Activated CD4-positive, alpha-beta T cell treated with anti-CD3 and anti-CD28 coated beads, Interleukin-10, Interleukin-2, amounts not matched to agents 100 ng/mL and 50 ng/mL, durations not matched to agents 16 hours and 8 hours (primary cell): ENCODE data around the gene MRPL42.
"Not testable (repeated sequence)": the region's sequence is repeated elsewhere in the genome, so short reads cannot be mapped to it uniquely, and the experiment has no call there.

Source experiments
- DNase-seq: peaks from one replicate; pipeline ENCODE4 v3.0.0-alpha.2; 2020

Gene MRPL42

GRCh38 chr12:93467351-93468007 lies at the start of gene MRPL42:
Gene MRPL42 (plus strand): TSS chr12:93467514. CDS start chr12:93469286, 1,772 bp downstream.
- peak; percentile 94 for DNase-seq

- DNase-seq: no peak
These were observed 49.3 kb upstream of the MRPL42 start for GRCh38 chr12:93417967-93418480.

- DNase-seq: peak; percentile 54
These were observed 47.8 kb upstream of the MRPL42 start for GRCh38 chr12:93419388-93420034.

GRCh38 chr12:93422050-93422449 lies 45.3 kb upstream of the MRPL42 start:
- no peak for DNase-seq

- DNase-seq: no peak
These were observed 41.4 kb upstream of the MRPL42 start for GRCh38 chr12:93425736-93426411.

- DNase-seq: no peak
These were observed 40.9 kb upstream of the MRPL42 start for GRCh38 chr12:93426412-93426805.

- no peak for DNase-seq
These were observed 39.3 kb upstream of the MRPL42 start for GRCh38 chr12:93427779-93428564.

GRCh38 chr12:93429448-93429847 lies 37.9 kb upstream of the MRPL42 start:
- no peak for DNase-seq

GRCh38 chr12:93429852-93430251 lies 37.5 kb upstream of the MRPL42 start:
- no peak for DNase-seq

GRCh38 chr12:93430280-93430679 lies 37.0 kb upstream of the MRPL42 start:
- no peak for DNase-seq

- not testable (repeated sequence) for DNase-seq
These were observed 35.3 kb upstream of the MRPL42 start for GRCh38 chr12:93432031-93432430.

GRCh38 chr12:93434256-93434865 lies 33.0 kb upstream of the MRPL42 start:
- no peak for DNase-seq

- DNase-seq: no peak
These were observed 28.9 kb upstream of the MRPL42 start for GRCh38 chr12:93438266-93439050.

GRCh38 chr12:93440043-93440835 lies 27.1 kb upstream of the MRPL42 start:
- DNase-seq: no peak

GRCh38 chr12:93441081-93441616 lies 26.2 kb upstream of the MRPL42 start:
- DNase-seq: peak; percentile 43

- DNase-seq: peak; percentile 98
These were observed 25.5 kb upstream of the MRPL42 start, which contains the start of gene UBE2N for GRCh38 chr12:93441617-93442410. Gene UBE2N (minus strand): TSS chr12:93441947. CDS start chr12:93441884, 63 bp downstream.

- no peak for DNase-seq
These were observed 24.6 kb upstream of the MRPL42 start for GRCh38 chr12:93442411-93443340.

- no peak for DNase-seq
These were observed 23.7 kb upstream of the MRPL42 start for GRCh38 chr12:93443576-93443975.
